GM10266 (cell line): ENCODE measurements around the gene MRPS27.
"Not testable (repeated sequence)": the region's sequence is repeated elsewhere in the genome, so short reads cannot be mapped to it uniquely, and the experiment has no call there.

ENCODE experiments used
- DNase-seq: peaks from one replicate; pipeline ENCODE4 v3.0.0; 2012; ENCODE audit errors: extremely low spot score
- TF ChIP-seq, protein P1 (sequence below): IDR thresholded peaks from 2 replicates; pipeline ENCODE4 v1.5.1; 2012; ENCODE audit warnings: mild to moderate bottlenecking, low read depth; ENCODE audit not compliant: control insufficient read depth, insufficient read depth; ENCODE audit errors: missing control alignments

MRPS27 gene

GRCh38 chr5:72326306-72326649, 6.2 kb upstream of the MRPS27 start:
- no peak for DNase-seq
- TF ChIP-seq, protein P1, sequence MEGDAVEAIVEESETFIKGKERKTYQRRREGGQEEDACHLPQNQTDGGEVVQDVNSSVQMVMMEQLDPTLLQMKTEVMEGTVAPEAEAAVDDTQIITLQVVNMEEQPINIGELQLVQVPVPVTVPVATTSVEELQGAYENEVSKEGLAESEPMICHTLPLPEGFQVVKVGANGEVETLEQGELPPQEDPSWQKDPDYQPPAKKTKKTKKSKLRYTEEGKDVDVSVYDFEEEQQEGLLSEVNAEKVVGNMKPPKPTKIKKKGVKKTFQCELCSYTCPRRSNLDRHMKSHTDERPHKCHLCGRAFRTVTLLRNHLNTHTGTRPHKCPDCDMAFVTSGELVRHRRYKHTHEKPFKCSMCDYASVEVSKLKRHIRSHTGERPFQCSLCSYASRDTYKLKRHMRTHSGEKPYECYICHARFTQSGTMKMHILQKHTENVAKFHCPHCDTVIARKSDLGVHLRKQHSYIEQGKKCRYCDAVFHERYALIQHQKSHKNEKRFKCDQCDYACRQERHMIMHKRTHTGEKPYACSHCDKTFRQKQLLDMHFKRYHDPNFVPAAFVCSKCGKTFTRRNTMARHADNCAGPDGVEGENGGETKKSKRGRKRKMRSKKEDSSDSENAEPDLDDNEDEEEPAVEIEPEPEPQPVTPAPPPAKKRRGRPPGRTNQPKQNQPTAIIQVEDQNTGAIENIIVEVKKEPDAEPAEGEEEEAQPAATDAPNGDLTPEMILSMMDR, result no peak

DNA sequence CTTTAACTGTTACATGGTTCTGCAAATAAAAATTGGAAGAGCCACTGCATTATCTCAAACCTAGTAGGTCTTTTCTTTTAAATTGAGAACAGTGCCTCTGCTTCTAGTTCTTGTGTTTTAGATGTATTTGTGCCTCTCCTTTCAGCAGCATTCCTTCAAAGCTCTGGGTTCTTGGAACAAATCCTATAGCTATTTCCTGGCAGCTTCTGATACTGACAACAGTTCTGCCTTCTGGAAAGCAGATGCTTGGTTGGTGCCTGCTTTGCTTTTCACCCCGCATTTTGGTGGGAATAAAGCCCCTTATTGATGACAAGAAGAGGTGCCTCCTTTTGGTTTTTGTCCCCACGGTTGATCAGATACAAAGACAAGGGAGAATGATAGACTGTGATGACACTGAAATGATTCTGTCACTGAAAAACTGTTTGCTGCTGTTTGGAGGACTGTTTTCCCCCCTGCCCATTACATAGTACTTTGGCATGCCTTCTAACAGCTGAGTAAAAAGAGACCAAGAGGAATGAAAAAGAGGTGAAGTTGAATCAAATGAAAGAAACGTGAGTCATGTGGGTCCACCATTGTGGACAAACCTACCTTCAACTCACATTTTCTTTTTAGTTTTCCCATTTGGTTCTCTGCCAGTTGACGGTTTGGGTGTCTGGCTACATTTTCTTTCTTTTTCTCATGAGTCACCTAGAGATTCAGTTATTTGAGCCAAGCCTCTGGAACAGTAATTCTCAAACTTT, 5.7 kb upstream of the MRPS27 start:
- DNase-seq, result no peak
- TF ChIP-seq, protein P1, result no peak

DNA sequence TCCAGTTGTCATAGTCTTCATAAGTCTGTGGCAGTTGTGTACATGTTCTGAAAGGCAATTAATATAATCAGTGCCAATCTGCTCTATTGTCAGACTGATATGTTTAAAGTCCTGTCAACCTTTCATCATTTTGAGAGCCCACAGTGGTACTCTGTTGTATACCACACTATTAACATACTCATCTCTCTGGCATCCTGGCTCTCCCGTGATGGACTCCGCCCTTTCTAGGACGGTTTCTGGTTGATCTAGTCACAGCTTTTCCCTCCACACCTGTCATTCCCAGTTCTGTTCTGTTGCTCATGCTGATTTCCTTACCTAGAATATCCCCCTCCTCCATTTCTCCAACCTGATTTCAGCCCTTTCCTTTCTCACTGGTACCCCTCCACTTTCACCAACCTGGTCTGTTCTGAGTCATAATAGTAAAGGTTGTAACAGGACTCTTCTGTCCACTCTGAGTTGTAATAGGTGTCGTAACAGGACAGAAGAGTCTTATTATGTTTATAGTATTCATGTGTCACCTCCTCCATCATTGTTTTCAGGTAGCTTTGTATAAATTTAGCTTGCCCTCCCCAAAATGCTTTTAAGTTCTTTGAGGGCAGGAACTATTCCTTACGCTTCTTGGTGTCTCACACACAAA, 4.3 kb upstream of the MRPS27 start:
- no peak for DNase-seq
- TF ChIP-seq, protein P1, result no peak

DNA sequence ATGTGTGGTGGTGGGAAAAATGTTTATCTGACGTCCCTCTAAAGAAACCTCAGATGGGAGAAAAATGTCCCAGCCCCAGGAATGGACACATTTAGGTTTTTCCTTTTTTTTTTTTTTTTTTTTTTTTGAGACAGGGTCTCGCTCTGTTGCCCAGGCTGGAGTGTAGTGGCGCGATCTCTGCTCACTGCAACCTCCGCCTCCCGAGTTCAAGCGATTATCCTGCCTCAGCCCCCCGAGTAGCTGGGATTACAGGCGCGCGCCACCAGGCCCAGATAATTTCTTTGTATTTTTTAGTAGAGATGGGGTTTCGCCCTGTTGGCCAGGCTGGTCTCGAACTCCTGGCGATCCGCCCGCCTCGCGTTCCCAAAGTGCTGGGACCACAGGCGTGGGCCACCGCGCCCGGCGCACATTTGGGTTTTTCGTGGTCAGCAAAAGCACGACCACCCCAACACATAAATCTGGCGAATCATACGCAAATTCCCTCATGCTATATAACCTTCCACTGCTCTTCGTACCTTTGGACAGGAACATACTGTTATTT, 535 bp downstream of the MRPS27 start:
- not testable (repeated sequence) for DNase-seq

DNA sequence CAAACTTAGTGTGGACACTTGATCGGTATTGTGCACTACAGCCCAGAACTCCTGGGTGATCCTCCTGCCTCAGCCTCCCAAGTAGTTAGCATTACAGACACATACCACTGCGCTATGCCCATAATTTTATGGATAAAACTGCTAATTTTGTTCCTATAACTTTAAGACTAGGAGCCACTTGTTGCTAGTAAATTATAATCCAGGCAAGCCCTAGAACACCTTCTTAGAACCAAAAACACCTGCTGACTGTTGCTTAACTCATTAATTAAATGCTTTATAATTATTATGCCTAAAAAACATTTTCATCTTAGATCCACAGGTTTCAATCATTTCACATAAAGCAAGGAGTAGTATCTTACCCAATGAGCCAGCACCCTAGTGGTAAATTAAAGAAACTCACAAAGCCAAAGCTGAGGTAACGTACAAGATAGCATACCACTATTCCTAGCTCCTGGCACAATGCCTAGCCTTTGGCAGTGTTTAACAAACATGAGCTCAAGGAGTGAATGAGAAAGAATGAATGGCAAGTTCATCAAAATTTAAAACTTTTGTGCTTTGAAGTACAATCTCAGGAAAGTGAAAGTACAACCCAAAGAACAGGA, 5.4 kb downstream of the MRPS27 start:
- DNase-seq, result no peak
- TF ChIP-seq, protein P1, result no peak

GRCh38 chr5:72313141-72313540, 6.9 kb downstream of the MRPS27 start:
- no peak for DNase-seq
- TF ChIP-seq, protein P1, result no peak

DNA sequence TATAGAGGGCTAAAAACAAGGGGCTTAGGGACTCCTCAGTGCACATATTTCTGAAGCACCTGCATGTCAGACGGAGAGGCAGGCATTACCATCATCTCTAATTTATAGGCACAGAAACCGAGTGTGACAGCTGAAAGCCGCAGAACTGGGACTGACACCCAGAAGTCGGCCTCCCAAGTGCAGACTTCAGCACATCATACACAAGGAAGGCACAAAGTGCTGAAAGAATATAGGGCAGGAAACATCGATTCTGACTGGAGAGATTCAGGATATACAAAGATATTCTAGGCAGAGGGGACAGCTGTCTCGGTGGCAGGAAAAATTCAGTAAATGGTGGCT, 11.2 kb downstream of the MRPS27 start:
- TF ChIP-seq, protein P1, result no peak
- no peak for DNase-seq
